K562 (cell line): ENCODE data around the gene SFR1. TPM values are rescaled to one million over a fixed set of nuclear protein-coding genes. Genes with fewer than 3 reads are reported as not detected.

Experiments used
- ATAC-seq: fragments of 200-7000 bp; cut with Tn5 transposase; 3 replicates; pipeline ENCODE4 v1.9.1; 2020; ENCODE audit warnings: moderate library complexity
- BruUV-seq: library from RNA; stranded (reverse); fragments of 400-500 nt; replicated peaks from 2 replicates; lab custom pipeline; 2021; lab: Mats Ljungman, UMichigan
- CTCF ChIA-PET: fragments of 300-600 bp; formaldehyde crosslinking; extraction: SDS; loops from one replicate; lab custom pipeline; 2021; ENCODE audit warnings: low intra/inter-chr PET ratio; lab: Yijun Ruan, JAX
- POLR2A ChIA-PET: fragments of 300-600, 350-650 bp; sonication (Branson Sonifier 250); formaldehyde crosslinking; extraction: SDS; loops from one replicate; lab custom pipeline; 2021; ENCODE audit warnings: antibody characterized with exemption, inconsistent platforms; lab: Yijun Ruan, JAX
- DNase-seq, 4 experiments: peaks; one replicate each; pipeline versions ENCODE4 v3.0.0 to v3.0.0-alpha.2; 2011 to 2018; ENCODE audit warnings: low spot score in 3 of 4, mixed read lengths in 3 of 4; ENCODE audit errors: extremely low read depth in 1 of 4
- FAIRE-seq: peaks from 2 replicates; lab custom pipeline; 2011; peaks lifted over from hg19 to GRCh38; lab: Jason Lieb, UNC
- H2AFZ ChIP-seq: 2 replicates; pipeline ENCODE4 v1.6.0; 2011; ENCODE audit warnings: low read depth, low read length, control low read depth, inconsistent platforms
- H3K27ac ChIP-seq: fragments of 200-600 bp; 3 replicates; pipeline ENCODE4 v1.8.0; 2011; ENCODE audit warnings: low read depth, mild to moderate bottlenecking, control low read depth, inconsistent platforms, low read length, moderate library complexity, mixed read lengths; ENCODE audit errors: extremely low read depth
- H3K27me3 ChIP-seq, 2 experiments: fragments of 300-600 bp in 1 of 2; 2 replicates in 1 of 2; 3 replicates in 1 of 2; pipeline versions ENCODE4 v1.6.0 to v1.8.0; 2011; ENCODE audit warnings: inconsistent platforms in 2 of 2, low read length in 2 of 2, mild to moderate bottlenecking in 1 of 2, mixed read lengths in 1 of 2, moderate library complexity in 1 of 2; ENCODE audit not compliant: control insufficient read depth in 2 of 2, insufficient read depth in 2 of 2
- H3K36me3 ChIP-seq: fragments of 300-600 bp; 3 replicates; pipeline ENCODE4 v1.8.0; 2011; ENCODE audit warnings: mild to moderate bottlenecking, low read length, inconsistent platforms; ENCODE audit not compliant: control insufficient read depth, insufficient read depth
- H3K4me1 ChIP-seq, 2 experiments: fragments of 200-600 bp in 1 of 2; replicated peaks in 1 of 2; 2 replicates in 1 of 2; 3 replicates in 1 of 2; pipeline versions ENCODE4 v1.5.1 to v1.8.0; 2011; ENCODE audit warnings: inconsistent platforms in 2 of 2, low read length in 2 of 2, mild to moderate bottlenecking in 1 of 2, mixed read lengths in 1 of 2, moderate library complexity in 1 of 2; ENCODE audit not compliant: control insufficient read depth in 2 of 2, insufficient read depth in 2 of 2
- H3K4me2 ChIP-seq: 2 replicates; pipeline ENCODE4 v1.6.1; 2011; ENCODE audit warnings: low read length, control low read depth, inconsistent platforms, mixed read lengths; ENCODE audit not compliant: insufficient read depth
- H3K4me3 ChIP-seq: fragments of 200-600 bp; sonication (generic), shearing (Covaris generic); 2 replicates; pipeline ENCODE4 v1.5.1; 2016; ENCODE audit warnings: control low read depth, inconsistent platforms
- H3K79me2 ChIP-seq: fragments of 200-600 bp; 3 replicates; pipeline ENCODE4 v1.8.0; 2011; ENCODE audit warnings: low read length, inconsistent platforms; ENCODE audit not compliant: control insufficient read depth, insufficient read depth
- H3K9ac ChIP-seq, 2 experiments: 2 replicates each; pipeline versions ENCODE4 v1.6.0 to v1.6.1; 2011; ENCODE audit warnings: low read depth in 2 of 2, low read length in 2 of 2, control low read depth in 1 of 2, inconsistent platforms in 1 of 2, mild to moderate bottlenecking in 1 of 2, mixed read lengths in 1 of 2; ENCODE audit not compliant: insufficient read depth in 1 of 2
- H3K9me1 ChIP-seq: one replicate; pipeline ENCODE4 v1.6.0; 2011; ENCODE audit warnings: inconsistent platforms, mild to moderate bottlenecking, low read length, moderate library complexity; ENCODE audit not compliant: control insufficient read depth, insufficient read depth
- H3K9me3 ChIP-seq: replicated peaks from 2 replicates; pipeline ENCODE4 v1.5.1; 2011; ENCODE audit warnings: low read depth, low read length, inconsistent platforms; ENCODE audit not compliant: control insufficient read depth, insufficient read depth
- H4K20me1 ChIP-seq: replicated peaks from 2 replicates; pipeline ENCODE4 v1.6.1; 2011; ENCODE audit warnings: low read length, inconsistent platforms, mixed read lengths; ENCODE audit not compliant: control insufficient read depth, insufficient read depth
- KDM1A ChIP-seq, 2 experiments: fragments of 450-650 bp; IDR thresholded peaks; 2 replicates each; pipeline ENCODE4 v1.6.1; 2016; ENCODE audit warnings: mild to moderate bottlenecking in 2 of 2
- MIER1 ChIP-seq: fragments of 450-650 bp; IDR thresholded peaks from 2 replicates; pipeline ENCODE4 v1.6.1; 2016; ENCODE audit warnings: antibody characterized with exemption, mild to moderate bottlenecking, low read depth
- RAD21 ChIP-seq, 2 experiments: fragments of 250-450 bp in 1 of 2; fragments of 450-650 bp in 1 of 2; sonication (Bioruptor Pico) in 1 of 2; formaldehyde crosslinking in 1 of 2; IDR thresholded peaks in 1 of 2; conservative IDR thresholded peaks in 1 of 2; 2 replicates each; pipeline versions ENCODE4 v1.4.0 to v1.8.0; 2020 to 2022; ENCODE audit warnings: mild to moderate bottlenecking in 2 of 2, moderate library complexity in 1 of 2
- TCF3 ChIP-seq: sonication (generic); formaldehyde crosslinking; IDR thresholded peaks from 2 replicates; pipeline ENCODE4 v1.4.0; 2020; ENCODE audit warnings: mild to moderate bottlenecking, missing genetic modification reagents
- ZBTB7A ChIP-seq: IDR thresholded peaks from 2 replicates; pipeline ENCODE4 v1.6.1; 2011; ENCODE audit warnings: low read depth, mild to moderate bottlenecking, low read length, moderate library complexity, borderline replicate concordance; ENCODE audit not compliant: control insufficient read depth
- ZNF12 ChIP-seq: sonication (generic); formaldehyde crosslinking; IDR thresholded peaks from 2 replicates; pipeline ENCODE4 v1.4.0; 2020; ENCODE audit warnings: mild to moderate bottlenecking, missing genetic modification reagents
- WGBS: fragments of 100-300 bp; shearing (Covaris generic); methylation state at CpG from one replicate; pipeline ENCODE4 v1.1.6; 2016; ENCODE audit warnings: low coverage, mixed read lengths; ENCODE audit not compliant: insufficient coverage; ENCODE audit errors: missing lambda C conversion rate; 5-methylcytosine and 5-hydroxymethylcytosine counted together
- in situ Hi-C: fragments of 300-500 bp; cut with MboI; formaldehyde crosslinking; loops from 4 replicates; pipeline ENCODE4 v1.15.0; 2018; ENCODE audit warnings: inconsistent platforms, mixed read lengths
- intact Hi-C: fragments of 100-400 bp; cut with micrococcal nuclease; formaldehyde crosslinking; loops from 2 replicates; pipeline ENCODE4 v1.14.2; 2022
- polyA plus RNA-seq, 8 experiments: library from polyadenylated mRNA; depleted of rRNA in 4 of 8; stranded (reverse) in 5 of 8; unstranded in 3 of 8; fragments of >200 nt; fragmentation: Nextera tagmentation in 2 of 8; fragmentation: Illumina TruSeq in 1 of 8; extraction: Ambion mirVana in 2 of 8; extraction: Trizol in 1 of 8; gene quantifications; 2 replicates each; pipeline versions ENCODE4 v1.2.1 to v1.2.3, GENCODE V29; 2011 to 2014; ENCODE audit warnings: inconsistent platforms in 1 of 8, missing spikeins in 1 of 8
- total RNA-seq, 7 experiments: library from RNA; depleted of rRNA in 6 of 7; stranded (reverse); fragments of >200 nt in 6 of 7; fragmentation: Illumina TruSeq in 2 of 7; extraction: Trizol in 2 of 7; gene quantifications; 2 replicates each; pipeline versions ENCODE4 v1.2.1 to v1.2.3, GENCODE V29; 2011 to 2021; ENCODE audit warnings: low replicate concordance in 1 of 7
- TF ChIP-seq, protein P1 (sequence below): fragments of 450-650 bp; IDR thresholded peaks from 2 replicates; pipeline ENCODE4 v1.6.1; 2016; ENCODE audit warnings: low read depth
- TF ChIP-seq, protein P2 (sequence below): fragments of 450-650 bp; IDR thresholded peaks from 2 replicates; pipeline ENCODE4 v1.6.1; 2017; ENCODE audit warnings: antibody characterized with exemption

The SFR1 gene
- total and polyA plus RNA-seq, 9 of the 15 experiments (the other 6 are each of a cell fraction or from before 2014, with no cell fraction given), result 4.3 to 18.7 (median 9.1) TPM

DNA sequence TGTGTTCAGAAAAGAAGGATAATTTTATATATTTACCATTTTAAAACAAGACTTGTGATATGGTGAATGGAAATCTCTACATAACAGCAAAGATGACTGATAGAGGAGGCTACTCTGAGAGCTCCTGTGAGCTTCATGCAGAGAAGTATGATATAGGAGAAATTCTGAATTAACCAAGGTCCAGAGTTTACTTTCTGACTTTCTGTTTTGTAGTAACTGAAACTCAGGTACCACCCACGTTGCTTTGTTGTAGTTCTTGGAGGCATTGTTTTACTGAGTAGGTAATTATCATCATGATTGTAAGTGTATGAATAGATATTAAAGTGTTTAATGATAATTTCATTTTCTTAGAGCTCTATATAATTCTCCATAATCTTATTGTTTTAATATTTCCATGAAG lies 18.0 kb upstream of the SFR1 start:
- H3K9me3 ChIP-seq, result no peaks in the 10 kb centered on the region
- H3K4me3 ChIP-seq, result no peak overlapping the region
- ATAC-seq (no peak), DNase-seq (no peak), FAIRE-seq (no peak)
- no peaks in the 10 kb centered on the region; a peak in 1 of 5 replicates for H3K27me3 ChIP-seq
- no peaks in the 10 kb centered on the region for H3K4me1 ChIP-seq
- in situ Hi-C loops, result no loop called here
- CTCF ChIA-PET, result no interaction called here
- intact Hi-C loops, result no loop called here
- H3K4me2 ChIP-seq, result no peak overlapping the region
- H2AFZ ChIP-seq, result no peak overlapping the region
- TF ChIP-seq KDM1A (IDR thresholded peaks at IDR 0.05) (no peak), ZBTB7A (no peak), ZNF12 (CRISPR knock-in tag) (no peak), TCF3 (CRISPR knock-in tag) (no peak), RAD21 (CRISPR knock-in tag; conservative IDR thresholded peaks at IDR 0.05 in 1 of 2, IDR thresholded peaks at IDR 0.05 in 1 of 2) (no peak), MIER1 (no peak)
- TF ChIP-seq, protein P1, sequence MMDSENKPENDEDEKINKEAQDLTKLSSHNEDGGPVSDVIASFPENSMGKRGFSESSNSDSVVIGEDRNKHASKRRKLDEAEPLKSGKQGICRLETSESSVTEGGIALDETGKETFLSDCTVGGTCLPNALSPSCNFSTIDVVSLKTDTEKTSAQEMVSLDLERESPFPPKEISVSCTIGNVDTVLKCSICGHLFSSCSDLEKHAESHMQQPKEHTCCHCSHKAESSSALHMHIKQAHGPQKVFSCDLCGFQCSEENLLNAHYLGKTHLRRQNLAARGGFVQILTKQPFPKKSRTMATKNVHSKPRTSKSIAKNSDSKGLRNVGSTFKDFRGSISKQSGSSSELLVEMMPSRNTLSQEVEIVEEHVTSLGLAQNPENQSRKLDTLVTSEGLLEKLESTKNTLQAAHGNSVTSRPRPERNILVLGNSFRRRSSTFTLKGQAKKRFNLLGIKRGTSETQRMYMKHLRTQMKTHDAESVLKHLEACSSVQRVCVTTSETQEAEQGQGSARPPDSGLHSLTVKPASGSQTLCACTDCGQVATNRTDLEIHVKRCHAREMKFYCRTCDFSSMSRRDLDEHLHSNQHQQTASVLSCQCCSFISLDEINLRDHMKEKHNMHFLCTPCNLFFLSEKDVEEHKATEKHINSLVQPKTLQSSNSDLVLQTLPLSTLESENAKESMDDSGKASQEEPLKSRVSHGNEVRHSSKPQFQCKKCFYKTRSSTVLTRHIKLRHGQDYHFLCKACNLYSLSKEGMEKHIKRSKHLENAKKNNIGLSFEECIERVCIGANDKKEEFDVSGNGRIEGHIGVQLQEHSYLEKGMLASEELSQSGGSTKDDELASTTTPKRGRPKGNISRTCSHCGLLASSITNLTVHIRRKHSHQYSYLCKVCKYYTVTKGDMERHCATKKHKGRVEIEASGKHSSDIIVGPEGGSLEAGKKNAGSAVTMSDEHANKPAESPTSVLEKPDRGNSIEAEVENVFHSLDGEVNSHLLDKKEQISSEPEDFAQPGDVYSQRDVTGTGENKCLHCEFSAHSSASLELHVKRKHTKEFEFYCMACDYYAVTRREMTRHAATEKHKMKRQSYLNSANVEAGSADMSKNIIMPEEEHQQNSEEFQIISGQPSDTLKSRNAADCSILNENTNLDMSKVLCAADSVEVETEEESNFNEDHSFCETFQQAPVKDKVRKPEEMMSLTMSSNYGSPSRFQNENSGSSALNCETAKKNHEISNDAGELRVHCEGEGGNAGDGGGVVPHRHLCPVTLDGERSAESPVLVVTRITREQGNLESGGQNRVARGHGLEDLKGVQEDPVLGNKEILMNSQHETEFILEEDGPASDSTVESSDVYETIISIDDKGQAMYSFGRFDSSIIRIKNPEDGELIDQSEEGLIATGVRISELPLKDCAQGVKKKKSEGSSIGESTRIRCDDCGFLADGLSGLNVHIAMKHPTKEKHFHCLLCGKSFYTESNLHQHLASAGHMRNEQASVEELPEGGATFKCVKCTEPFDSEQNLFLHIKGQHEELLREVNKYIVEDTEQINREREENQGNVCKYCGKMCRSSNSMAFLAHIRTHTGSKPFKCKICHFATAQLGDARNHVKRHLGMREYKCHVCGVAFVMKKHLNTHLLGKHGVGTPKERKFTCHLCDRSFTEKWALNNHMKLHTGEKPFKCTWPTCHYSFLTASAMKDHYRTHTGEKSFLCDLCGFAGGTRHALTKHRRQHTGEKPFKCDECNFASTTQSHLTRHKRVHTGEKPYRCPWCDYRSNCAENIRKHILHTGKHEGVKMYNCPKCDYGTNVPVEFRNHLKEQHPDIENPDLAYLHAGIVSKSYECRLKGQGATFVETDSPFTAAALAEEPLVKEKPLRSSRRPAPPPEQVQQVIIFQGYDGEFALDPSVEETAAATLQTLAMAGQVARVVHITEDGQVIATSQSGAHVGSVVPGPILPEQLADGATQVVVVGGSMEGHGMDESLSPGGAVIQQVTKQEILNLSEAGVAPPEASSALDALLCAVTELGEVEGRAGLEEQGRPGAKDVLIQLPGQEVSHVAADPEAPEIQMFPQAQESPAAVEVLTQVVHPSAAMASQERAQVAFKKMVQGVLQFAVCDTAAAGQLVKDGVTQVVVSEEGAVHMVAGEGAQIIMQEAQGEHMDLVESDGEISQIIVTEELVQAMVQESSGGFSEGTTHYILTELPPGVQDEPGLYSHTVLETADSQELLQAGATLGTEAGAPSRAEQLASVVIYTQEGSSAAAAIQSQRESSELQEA, result no peak
- TF ChIP-seq, protein P2, sequence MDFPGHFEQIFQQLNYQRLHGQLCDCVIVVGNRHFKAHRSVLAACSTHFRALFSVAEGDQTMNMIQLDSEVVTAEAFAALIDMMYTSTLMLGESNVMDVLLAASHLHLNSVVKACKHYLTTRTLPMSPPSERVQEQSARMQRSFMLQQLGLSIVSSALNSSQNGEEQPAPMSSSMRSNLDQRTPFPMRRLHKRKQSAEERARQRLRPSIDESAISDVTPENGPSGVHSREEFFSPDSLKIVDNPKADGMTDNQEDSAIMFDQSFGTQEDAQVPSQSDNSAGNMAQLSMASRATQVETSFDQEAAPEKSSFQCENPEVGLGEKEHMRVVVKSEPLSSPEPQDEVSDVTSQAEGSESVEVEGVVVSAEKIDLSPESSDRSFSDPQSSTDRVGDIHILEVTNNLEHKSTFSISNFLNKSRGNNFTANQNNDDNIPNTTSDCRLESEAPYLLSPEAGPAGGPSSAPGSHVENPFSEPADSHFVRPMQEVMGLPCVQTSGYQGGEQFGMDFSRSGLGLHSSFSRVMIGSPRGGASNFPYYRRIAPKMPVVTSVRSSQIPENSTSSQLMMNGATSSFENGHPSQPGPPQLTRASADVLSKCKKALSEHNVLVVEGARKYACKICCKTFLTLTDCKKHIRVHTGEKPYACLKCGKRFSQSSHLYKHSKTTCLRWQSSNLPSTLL, result no peak
- H3K9me1 ChIP-seq, result no peaks in the 10 kb centered on the region
- no peaks in the 10 kb centered on the region for H3K79me2 ChIP-seq
- no peaks in the 10 kb centered on the region for H4K20me1 ChIP-seq
- H3K36me3 ChIP-seq, result no peaks in the 10 kb centered on the region
- POLR2A ChIA-PET, result no interaction called here
- H3K27ac ChIP-seq, result no peak overlapping the region
- 0% methylated on average over 1 of the region's 1 CpG for WGBS
- H3K9ac ChIP-seq, result no peak overlapping the region
- BruUV-seq, result no TSS peak
